Measurements from ENCODE around the gene PCIF1.

PCIF1 gene

DNA sequence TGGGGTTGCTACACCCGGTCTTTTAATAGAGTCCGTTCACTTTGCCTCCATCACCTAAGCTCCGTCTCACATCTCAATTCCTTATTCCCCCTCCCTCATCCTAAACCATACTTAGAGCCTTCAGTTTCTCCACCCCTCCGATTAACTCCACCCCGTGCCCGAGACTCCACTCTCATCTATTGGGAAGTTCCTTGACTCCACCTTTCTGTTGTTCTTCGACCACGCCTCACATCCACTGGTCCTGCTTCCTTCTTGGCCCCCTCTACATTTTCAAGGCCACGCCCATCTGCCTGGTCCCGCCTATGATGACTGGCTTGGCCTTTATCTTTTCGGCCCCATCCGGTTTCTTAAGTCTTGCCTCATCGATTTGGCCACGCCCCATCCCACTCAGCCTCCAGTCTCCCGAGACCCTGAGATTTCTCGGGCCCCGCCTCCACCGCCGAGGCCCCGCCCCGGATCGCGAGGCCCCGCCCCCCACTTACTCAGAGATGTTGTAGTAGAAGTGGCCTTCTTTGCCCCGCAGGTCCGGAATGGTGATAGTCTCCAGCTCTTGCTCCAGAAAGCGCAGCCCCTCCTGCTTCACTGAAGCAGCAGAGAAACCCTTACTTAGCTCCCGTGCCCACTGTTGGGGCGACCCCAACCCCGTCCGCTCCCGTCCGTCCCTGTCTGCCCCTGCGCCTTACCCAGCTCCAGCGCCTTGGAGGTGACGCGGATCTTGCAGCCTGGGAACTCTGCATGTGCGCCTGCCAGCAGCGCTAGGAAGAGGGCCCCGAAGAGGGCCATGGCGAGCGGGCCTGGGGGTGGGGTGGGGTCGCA, 23.6 kb upstream of the PCIF1 start:
- peak; percentile 100 for DNase-seq (ENCODE audit: low spot score)
- TF ChIP-seq, protein P1, sequence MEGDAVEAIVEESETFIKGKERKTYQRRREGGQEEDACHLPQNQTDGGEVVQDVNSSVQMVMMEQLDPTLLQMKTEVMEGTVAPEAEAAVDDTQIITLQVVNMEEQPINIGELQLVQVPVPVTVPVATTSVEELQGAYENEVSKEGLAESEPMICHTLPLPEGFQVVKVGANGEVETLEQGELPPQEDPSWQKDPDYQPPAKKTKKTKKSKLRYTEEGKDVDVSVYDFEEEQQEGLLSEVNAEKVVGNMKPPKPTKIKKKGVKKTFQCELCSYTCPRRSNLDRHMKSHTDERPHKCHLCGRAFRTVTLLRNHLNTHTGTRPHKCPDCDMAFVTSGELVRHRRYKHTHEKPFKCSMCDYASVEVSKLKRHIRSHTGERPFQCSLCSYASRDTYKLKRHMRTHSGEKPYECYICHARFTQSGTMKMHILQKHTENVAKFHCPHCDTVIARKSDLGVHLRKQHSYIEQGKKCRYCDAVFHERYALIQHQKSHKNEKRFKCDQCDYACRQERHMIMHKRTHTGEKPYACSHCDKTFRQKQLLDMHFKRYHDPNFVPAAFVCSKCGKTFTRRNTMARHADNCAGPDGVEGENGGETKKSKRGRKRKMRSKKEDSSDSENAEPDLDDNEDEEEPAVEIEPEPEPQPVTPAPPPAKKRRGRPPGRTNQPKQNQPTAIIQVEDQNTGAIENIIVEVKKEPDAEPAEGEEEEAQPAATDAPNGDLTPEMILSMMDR (IDR thresholded peaks at IDR 0.05; ENCODE audit: borderline replicate concordance, control extremely low read depth, extremely low read depth, insufficient read depth, missing control alignments), result no peak
- in situ Hi-C loops (cut with MboI; ENCODE audit: low sequenced_read_pairs, unreplicated experiment), result no loop called here

GRCh38 chr20:45911486-45912343, 22.8 kb upstream of the PCIF1 start, which contains the start of gene PLTP:
TSS of gene PLTP (minus strand) at chr20:45912155. CDS start at chr20:45911452, 703 bp downstream.
- DNase-seq (ENCODE audit: low spot score), result peak; percentile 63
- TF ChIP-seq, protein P1 (IDR thresholded peaks at IDR 0.05; ENCODE audit: borderline replicate concordance, control extremely low read depth, extremely low read depth, insufficient read depth, missing control alignments), result no peak
- in situ Hi-C loops (cut with MboI; ENCODE audit: low sequenced_read_pairs, unreplicated experiment), result no loop called here

DNA sequence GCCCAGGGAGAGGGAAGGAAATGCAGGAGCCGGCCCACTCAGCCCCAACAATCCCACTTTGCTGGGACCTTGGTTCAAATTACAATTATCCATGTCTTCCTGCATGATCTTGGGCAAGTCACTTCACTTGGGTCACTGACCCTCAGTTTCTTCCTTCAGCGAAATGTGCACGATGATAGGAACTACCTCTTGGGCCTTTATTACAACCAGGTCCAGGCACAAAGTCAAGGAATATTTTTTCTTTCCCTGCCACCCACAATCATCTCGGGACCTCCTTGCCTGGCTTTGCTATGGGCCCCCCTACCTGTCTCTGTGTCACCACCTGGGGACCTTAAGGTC, 22.2 kb upstream of the PCIF1 start:
- DNase-seq (ENCODE audit: low spot score), result no peak
- in situ Hi-C loops (cut with MboI; ENCODE audit: low sequenced_read_pairs, unreplicated experiment), result no loop called here
- TF ChIP-seq, protein P1 (IDR thresholded peaks at IDR 0.05; ENCODE audit: borderline replicate concordance, control extremely low read depth, extremely low read depth, insufficient read depth, missing control alignments), result no peak

- in situ Hi-C loops (cut with MboI; ENCODE audit: low sequenced_read_pairs, unreplicated experiment), result no loop called here
- no peak for DNase-seq (ENCODE audit: low spot score)
- TF ChIP-seq, protein P1 (IDR thresholded peaks at IDR 0.05; ENCODE audit: borderline replicate concordance, control extremely low read depth, extremely low read depth, insufficient read depth, missing control alignments), result no peak
Observed at GRCh38 chr20:45913116-45913515, 21.4 kb upstream of the PCIF1 start.

- in situ Hi-C loops (cut with MboI; ENCODE audit: low sequenced_read_pairs, unreplicated experiment), result no loop called here
- TF ChIP-seq, protein P1 (IDR thresholded peaks at IDR 0.05; ENCODE audit: borderline replicate concordance, control extremely low read depth, extremely low read depth, insufficient read depth, missing control alignments), result no peak
- no peak for DNase-seq (ENCODE audit: low spot score)
Observed at GRCh38 chr20:45917790-45918141, 16.7 kb upstream of the PCIF1 start.

- DNase-seq (ENCODE audit: low spot score), result no peak
- TF ChIP-seq, protein P1 (IDR thresholded peaks at IDR 0.05; ENCODE audit: borderline replicate concordance, control extremely low read depth, extremely low read depth, insufficient read depth, missing control alignments), result no peak
- in situ Hi-C loops (cut with MboI; ENCODE audit: low sequenced_read_pairs, unreplicated experiment), result no loop called here
Observed at GRCh38 chr20:45918182-45918737, 16.2 kb upstream of the PCIF1 start.
